Measurements from ENCODE around the gene DNLZ. TPM values are rescaled to one million over a fixed set of nuclear protein-coding genes. Genes with fewer than 3 reads are reported as not detected.

DNLZ gene
- total RNA-seq, 1 donor from 2014 or later: 9.0 TPM

GRCh38 chr9:136347472-136348256, 15.9 kb downstream of the DNLZ start:
- FAIRE-seq (no peak), DNase-seq (ENCODE audit: low spot score in 2 of 2) (no peak)

GRCh38 chr9:136346927-136347465, 16.5 kb downstream of the DNLZ start:
- FAIRE-seq (no peak), DNase-seq (ENCODE audit: low spot score in 2 of 2) (no peak)

GRCh38 chr9:136346157-136346481, 17.4 kb downstream of the DNLZ start:
- no peak for DNase-seq (ENCODE audit: low spot score in 2 of 2)
- FAIRE-seq: no peak

GRCh38 chr9:136345281-136346156, 18.0 kb downstream of the DNLZ start:
- no peak for FAIRE-seq

GRCh38 chr9:136344544-136345280, 18.8 kb downstream of the DNLZ start:
- no peak for FAIRE-seq

More at GRCh38 chr9:136345281-136346156, 18.0 kb downstream of the DNLZ start:
- peak; percentile 55 to 79 for DNase-seq (ENCODE audit: low spot score in 2 of 2)

GRCh38 chr9:136343884-136344269, 19.7 kb downstream of the DNLZ start:
- no peak for DNase-seq (ENCODE audit: low spot score in 2 of 2)
- no peak for FAIRE-seq

More at GRCh38 chr9:136344544-136345280, 18.8 kb downstream of the DNLZ start:
- no peak for DNase-seq (ENCODE audit: low spot score in 2 of 2)

- DNase-seq (ENCODE audit: low spot score in 2 of 2) (no peak), FAIRE-seq (no peak)
These were observed 20.2 kb downstream of the DNLZ start for GRCh38 chr9:136343121-136343883.

- peak; percentile 67 to 80 for DNase-seq (ENCODE audit: low spot score in 2 of 2)
- no peak for FAIRE-seq
These were observed 21.1 kb downstream of the DNLZ start for GRCh38 chr9:136342181-136343120.

GRCh38 chr9:136341769-136342168, 21.8 kb downstream of the DNLZ start:
- DNase-seq (ENCODE audit: low spot score in 2 of 2) (no peak), FAIRE-seq (no peak)

GRCh38 chr9:136341042-136341655, 22.4 kb downstream of the DNLZ start:
- DNase-seq (ENCODE audit: low spot score in 2 of 2) (no peak), FAIRE-seq (no peak)

- FAIRE-seq (no peak), DNase-seq (ENCODE audit: low spot score in 2 of 2) (no peak)
These were observed 23.0 kb downstream of the DNLZ start for GRCh38 chr9:136340356-136341041.

GRCh38 chr9:136339958-136340310, 23.6 kb downstream of the DNLZ start:
- DNase-seq (ENCODE audit: low spot score in 2 of 2) (no peak), FAIRE-seq (no peak)

- DNase-seq (ENCODE audit: low spot score in 2 of 2): peak; percentile 79 to 85
- FAIRE-seq: no peak
These were observed 24.2 kb downstream of the DNLZ start for GRCh38 chr9:136339173-136339957.

- FAIRE-seq: no peak
- no peak for DNase-seq (ENCODE audit: low spot score in 2 of 2)
These were observed 25.0 kb downstream of the DNLZ start for GRCh38 chr9:136338511-136338910.

GRCh38 chr9:136337416-136338395, 25.8 kb downstream of the DNLZ start:
- DNase-seq (ENCODE audit: low spot score in 2 of 2): no peak
- FAIRE-seq: no peak

- DNase-seq (ENCODE audit: low spot score in 2 of 2) (no peak), FAIRE-seq (no peak)
These were observed 26.7 kb downstream of the DNLZ start for GRCh38 chr9:136336881-136337280.

All from frontal cortex (tissue), 4 donors.